ENCODE measurements around the gene RSBN1L.

DNA sequence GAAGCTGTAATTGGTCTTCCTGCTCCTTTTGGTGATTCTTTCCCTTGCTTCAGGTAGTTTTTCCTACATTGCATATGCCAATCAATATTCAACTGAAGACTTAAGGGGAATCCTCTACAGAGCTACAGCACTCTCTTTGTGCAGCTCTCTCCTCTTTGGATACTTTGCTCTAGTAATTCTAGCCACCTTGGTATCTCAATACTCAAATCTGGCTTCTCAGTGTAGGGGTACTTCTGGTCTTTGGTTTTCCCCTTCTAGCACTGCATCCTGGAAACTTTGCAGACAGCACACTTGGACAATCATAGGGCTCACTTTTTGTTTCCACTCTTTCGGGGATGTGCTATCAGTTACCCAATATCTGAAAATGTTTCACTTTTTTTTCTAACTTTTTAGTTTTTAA lies 112.3 kb downstream of the RSBN1L start:
- TF ChIP-seq POLR2AphosphoS5 (IDR thresholded peaks at IDR 0.05; ENCODE audit: borderline replicate concordance, low read depth, low read length) (no peak), EZH2 (IDR thresholded peaks at IDR 0.05) (no peak)

Data from SK-N-MC (cell line).